HepG2 (cell line): ENCODE results near the gene POU5F1. TPM values are rescaled to one million over a fixed set of nuclear protein-coding genes. Genes with fewer than 3 reads are reported as not detected.

ENCODE experiments used
- AKAP8 ChIP-seq: sonication (generic); formaldehyde crosslinking; IDR thresholded peaks from 2 replicates; pipeline ENCODE4 v1.5.1; 2020; ENCODE audit warnings: mild to moderate bottlenecking, missing genetic modification reagents
- CCAR2 ChIP-seq: fragments of 200-400 bp; formaldehyde crosslinking; optimal IDR thresholded peaks from 2 replicates; pipeline ENCODE3; 2018; ENCODE audit warnings: low read depth, mild to moderate bottlenecking, low read length, moderate library complexity
- ELF4 ChIP-seq: sonication (generic); formaldehyde crosslinking; IDR thresholded peaks from 2 replicates; pipeline ENCODE4 v1.5.0; 2020; ENCODE audit warnings: missing genetic modification reagents, mild to moderate bottlenecking, moderate library complexity, borderline replicate concordance
- EZH2 ChIP-seq: conservative IDR thresholded peaks from 2 replicates; pipeline ENCODE4 v1.6.1; 2012; ENCODE audit warnings: mild to moderate bottlenecking, low read depth, low read length, moderate library complexity
- IKZF5 ChIP-seq: IDR thresholded peaks from 2 replicates; pipeline ENCODE4 v1.6.1; 2018; ENCODE audit warnings: missing genetic modification reagents, mild to moderate bottlenecking, missing compliant biosample characterization
- KDM1A ChIP-seq: IDR thresholded peaks from 2 replicates; pipeline ENCODE4 v1.6.1; 2016; ENCODE audit warnings: missing compliant biosample characterization
- MEF2D ChIP-seq: sonication (generic); formaldehyde crosslinking; IDR thresholded peaks from 2 replicates; pipeline ENCODE4 v1.5.1; 2020; ENCODE audit warnings: mild to moderate bottlenecking, missing genetic modification reagents
- MIXL1 ChIP-seq: IDR thresholded peaks from 2 replicates; pipeline ENCODE4 v1.6.1; 2016
- RNF2 ChIP-seq: fragments of 450-650 bp; conservative IDR thresholded peaks from 2 replicates; pipeline ENCODE4 v1.6.1; 2016; ENCODE audit warnings: low read depth
- SIX1 ChIP-seq: sonication (generic); formaldehyde crosslinking; IDR thresholded peaks from 2 replicates; pipeline ENCODE4 v1.4.0; 2020; ENCODE audit warnings: missing genetic modification reagents, borderline replicate concordance
- SPEN ChIP-seq: sonication (generic); formaldehyde crosslinking; IDR thresholded peaks from 2 replicates; pipeline ENCODE4 v1.5.1; 2020; ENCODE audit warnings: low read depth, mild to moderate bottlenecking, missing genetic modification reagents
- YEATS2 ChIP-seq: sonication (generic); formaldehyde crosslinking; IDR thresholded peaks from 2 replicates; pipeline ENCODE4 v1.4.0; 2020; ENCODE audit warnings: missing genetic modification reagents, borderline replicate concordance
- ZBTB3 ChIP-seq: sonication (generic); formaldehyde crosslinking; IDR thresholded peaks from 2 replicates; pipeline ENCODE4 v1.4.0; 2020; ENCODE audit warnings: low read depth, mild to moderate bottlenecking, moderate library complexity, missing genetic modification reagents, borderline replicate concordance
- ZNF256 ChIP-seq: sonication (generic); formaldehyde crosslinking; conservative IDR thresholded peaks from 2 replicates; pipeline ENCODE4 v1.4.0; 2020; ENCODE audit warnings: missing genetic modification reagents
- ZNF382 ChIP-seq: sonication (generic); formaldehyde crosslinking; IDR thresholded peaks from 2 replicates; pipeline ENCODE4 v1.5.0; 2020; ENCODE audit warnings: missing genetic modification reagents, mild to moderate bottlenecking, borderline replicate concordance
- ZNF414 ChIP-seq: sonication (generic); formaldehyde crosslinking; IDR thresholded peaks from 2 replicates; pipeline ENCODE4 v1.5.0; 2020; ENCODE audit warnings: missing genetic modification reagents
- ZNF614 ChIP-seq: IDR thresholded peaks from 2 replicates; pipeline ENCODE4 v1.6.1; 2018; ENCODE audit warnings: missing biosample characterization, missing genetic modification reagents, inconsistent platforms, borderline replicate concordance
- ZNF740 ChIP-seq: sonication (generic); formaldehyde crosslinking; IDR thresholded peaks from 2 replicates; pipeline ENCODE4 v1.4.0; 2020; ENCODE audit warnings: missing genetic modification reagents
- polyA plus RNA-seq, 8 experiments: library from polyadenylated mRNA; depleted of rRNA in 3 of 8; stranded (reverse) in 7 of 8; unstranded in 1 of 8; fragments of >200 nt; fragmentation: Illumina TruSeq in 4 of 8; extraction: Trizol in 4 of 8; gene quantifications; 2 replicates each; pipeline versions ENCODE4 v1.2.1 to v1.2.3, GENCODE V29; 2011 to 2016; ENCODE audit warnings: low read depth in 4 of 8, missing spikeins in 1 of 8, mixed read lengths in 1 of 8; ENCODE audit not compliant: insufficient read depth in 1 of 8
- total RNA-seq, 5 experiments: library from RNA; depleted of rRNA; stranded (reverse); fragments of >200 nt; fragmentation: Illumina TruSeq; extraction: Trizol; gene quantifications; 2 replicates each; pipeline ENCODE4 v1.2.3, GENCODE V29; 2016; ENCODE audit warnings: low read depth in 1 of 5
- TF ChIP-seq, protein P1 (sequence below): sonication (generic); formaldehyde crosslinking; IDR thresholded peaks from 2 replicates; pipeline ENCODE4 v1.4.0; 2020; ENCODE audit warnings: missing genetic modification reagents, borderline replicate concordance
- TF ChIP-seq, protein P2 (sequence below): sonication (generic); formaldehyde crosslinking; IDR thresholded peaks from 2 replicates; pipeline ENCODE4 v1.4.0; 2020; ENCODE audit warnings: low read depth, missing genetic modification reagents

Gene POU5F1
- total and polyA plus RNA-seq, 2 of the 13 experiments (the other 11 are each of a cell fraction or from before 2014, with no cell fraction given), result 2.5 to 7.2 TPM

DNA sequence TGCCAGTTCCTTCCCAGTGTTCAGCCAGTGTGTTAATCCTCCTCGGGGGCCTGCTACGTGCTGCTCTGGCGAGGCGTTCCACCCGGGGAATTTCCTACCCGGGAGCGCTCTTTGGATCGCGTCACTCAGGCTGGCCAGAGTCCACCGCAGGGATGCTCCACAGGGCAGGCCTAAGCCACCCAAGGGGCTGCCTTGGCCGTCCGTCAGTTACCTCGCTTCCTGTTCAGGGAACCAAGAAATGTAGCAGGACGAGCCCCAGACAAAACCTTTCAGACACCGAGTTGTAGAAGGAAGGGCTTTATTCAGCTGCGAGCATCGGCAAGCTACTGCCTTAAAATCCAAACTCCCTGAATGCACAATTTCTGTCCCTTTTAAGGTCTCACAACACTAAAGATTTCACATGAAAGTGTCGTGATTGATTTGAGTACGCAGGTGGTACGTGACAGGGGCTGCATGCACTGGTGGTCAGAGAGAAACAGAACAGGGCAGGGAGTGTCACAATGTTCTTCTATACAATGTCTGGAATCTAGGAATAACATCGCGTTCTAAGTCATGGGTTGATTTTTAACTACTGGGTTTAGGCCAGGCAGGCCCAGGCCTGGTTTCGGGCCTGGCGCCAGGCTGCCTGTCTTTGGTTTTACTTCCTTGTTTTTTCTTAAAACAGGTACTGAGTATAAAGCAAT lies 15.7 kb upstream of the POU5F1 start (continued):
- TF ChIP-seq, protein P1, sequence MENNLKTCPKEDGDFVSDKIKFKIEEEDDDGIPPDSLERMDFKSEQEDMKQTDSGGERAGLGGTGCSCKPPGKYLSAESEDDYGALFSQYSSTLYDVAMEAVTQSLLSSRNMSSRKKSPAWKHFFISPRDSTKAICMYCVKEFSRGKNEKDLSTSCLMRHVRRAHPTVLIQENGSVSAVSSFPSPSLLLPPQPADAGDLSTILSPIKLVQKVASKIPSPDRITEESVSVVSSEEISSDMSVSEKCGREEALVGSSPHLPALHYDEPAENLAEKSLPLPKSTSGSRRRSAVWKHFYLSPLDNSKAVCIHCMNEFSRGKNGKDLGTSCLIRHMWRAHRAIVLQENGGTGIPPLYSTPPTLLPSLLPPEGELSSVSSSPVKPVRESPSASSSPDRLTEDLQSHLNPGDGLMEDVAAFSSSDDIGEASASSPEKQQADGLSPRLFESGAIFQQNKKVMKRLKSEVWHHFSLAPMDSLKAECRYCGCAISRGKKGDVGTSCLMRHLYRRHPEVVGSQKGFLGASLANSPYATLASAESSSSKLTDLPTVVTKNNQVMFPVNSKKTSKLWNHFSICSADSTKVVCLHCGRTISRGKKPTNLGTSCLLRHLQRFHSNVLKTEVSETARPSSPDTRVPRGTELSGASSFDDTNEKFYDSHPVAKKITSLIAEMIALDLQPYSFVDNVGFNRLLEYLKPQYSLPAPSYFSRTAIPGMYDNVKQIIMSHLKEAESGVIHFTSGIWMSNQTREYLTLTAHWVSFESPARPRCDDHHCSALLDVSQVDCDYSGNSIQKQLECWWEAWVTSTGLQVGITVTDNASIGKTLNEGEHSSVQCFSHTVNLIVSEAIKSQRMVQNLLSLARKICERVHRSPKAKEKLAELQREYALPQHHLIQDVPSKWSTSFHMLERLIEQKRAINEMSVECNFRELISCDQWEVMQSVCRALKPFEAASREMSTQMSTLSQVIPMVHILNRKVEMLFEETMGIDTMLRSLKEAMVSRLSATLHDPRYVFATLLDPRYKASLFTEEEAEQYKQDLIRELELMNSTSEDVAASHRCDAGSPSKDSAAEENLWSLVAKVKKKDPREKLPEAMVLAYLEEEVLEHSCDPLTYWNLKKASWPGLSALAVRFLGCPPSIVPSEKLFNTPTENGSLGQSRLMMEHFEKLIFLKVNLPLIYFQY (CRISPR knock-in tag), result no peak
- TF ChIP-seq AKAP8, result no peak
- no peak for TF ChIP-seq EZH2
- peak; percentile 69; the same call in 1 of the 2 replicates for TF ChIP-seq ZNF614 (CRISPR knock-in tag)
- peak; percentile 93 for TF ChIP-seq MEF2D (CRISPR knock-in tag)
- TF ChIP-seq CCAR2, result no peak
- no peak for TF ChIP-seq RNF2
- peak; percentile 49; the same call in 1 of the 2 replicates for TF ChIP-seq IKZF5 (CRISPR knock-in tag)
- TF ChIP-seq ZBTB3 (CRISPR knock-in tag), result peak; percentile 43; the same call in 1 of the 2 replicates
- TF ChIP-seq ZNF382 (CRISPR knock-in tag), result no peak
- TF ChIP-seq ZNF414 (CRISPR knock-in tag), result peak; percentile 90; the same call in 1 of the 2 replicates
- TF ChIP-seq ZNF740, result no peak
- TF ChIP-seq, protein P2, sequence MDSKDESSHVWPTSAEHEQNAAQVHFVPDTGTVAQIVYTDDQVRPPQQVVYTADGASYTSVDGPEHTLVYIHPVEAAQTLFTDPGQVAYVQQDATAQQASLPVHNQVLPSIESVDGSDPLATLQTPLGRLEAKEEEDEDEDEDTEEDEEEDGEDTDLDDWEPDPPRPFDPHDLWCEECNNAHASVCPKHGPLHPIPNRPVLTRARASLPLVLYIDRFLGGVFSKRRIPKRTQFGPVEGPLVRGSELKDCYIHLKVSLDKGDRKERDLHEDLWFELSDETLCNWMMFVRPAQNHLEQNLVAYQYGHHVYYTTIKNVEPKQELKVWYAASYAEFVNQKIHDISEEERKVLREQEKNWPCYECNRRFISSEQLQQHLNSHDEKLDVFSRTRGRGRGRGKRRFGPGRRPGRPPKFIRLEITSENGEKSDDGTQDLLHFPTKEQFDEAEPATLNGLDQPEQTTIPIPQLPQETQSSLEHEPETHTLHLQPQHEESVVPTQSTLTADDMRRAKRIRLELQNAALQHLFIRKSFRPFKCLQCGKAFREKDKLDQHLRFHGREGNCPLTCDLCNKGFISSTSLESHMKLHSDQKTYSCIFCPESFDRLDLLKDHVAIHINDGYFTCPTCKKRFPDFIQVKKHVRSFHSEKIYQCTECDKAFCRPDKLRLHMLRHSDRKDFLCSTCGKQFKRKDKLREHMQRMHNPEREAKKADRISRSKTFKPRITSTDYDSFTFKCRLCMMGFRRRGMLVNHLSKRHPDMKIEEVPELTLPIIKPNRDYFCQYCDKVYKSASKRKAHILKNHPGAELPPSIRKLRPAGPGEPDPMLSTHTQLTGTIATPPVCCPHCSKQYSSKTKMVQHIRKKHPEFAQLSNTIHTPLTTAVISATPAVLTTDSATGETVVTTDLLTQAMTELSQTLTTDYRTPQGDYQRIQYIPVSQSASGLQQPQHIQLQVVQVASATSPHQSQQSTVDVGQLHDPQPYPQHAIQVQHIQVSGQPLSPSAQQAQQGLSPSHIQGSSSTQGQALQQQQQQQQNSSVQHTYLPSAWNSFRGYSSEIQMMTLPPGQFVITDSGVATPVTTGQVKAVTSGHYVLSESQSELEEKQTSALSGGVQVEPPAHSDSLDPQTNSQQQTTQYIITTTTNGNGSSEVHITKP, result peak; percentile 40; the same call in 1 of the 2 replicates
- TF ChIP-seq KDM1A (CRISPR knock-in tag), result peak; percentile 68
- peak; percentile 57; the same call in 1 of the 2 replicates for TF ChIP-seq ELF4
- TF ChIP-seq MIXL1 (CRISPR knock-in tag), result no peak
- no peak for TF ChIP-seq SIX1
- TF ChIP-seq YEATS2 (CRISPR knock-in tag), result peak; percentile 82
- peak; percentile 79 for TF ChIP-seq SPEN (CRISPR knock-in tag)
- peak; percentile 97 for TF ChIP-seq ZNF256 (CRISPR knock-in tag)
